HCT116 (cell line): ENCODE data around the gene USH1C. TPM values are rescaled to one million over a fixed set of nuclear protein-coding genes. Genes with fewer than 3 reads are reported as not detected.

ENCODE experiments used
- ATAC-seq: fragments of 200-7000 bp; cut with Tn5 transposase; 2 replicates; pipeline ENCODE4 v1.9.1; 2020; ENCODE audit warnings: mild to moderate bottlenecking, moderate library complexity
- BruUV-seq: library from RNA; stranded (reverse); fragments of 400-500 nt; replicated peaks from 2 replicates; lab custom pipeline; 2021; lab: Mats Ljungman, UMichigan
- CTCF ChIA-PET: fragments of 300-600 bp; sonication (Branson Sonifier 250); formaldehyde crosslinking; loops from one replicate; lab custom pipeline; 2021; ENCODE audit warnings: antibody characterized with exemption; lab: Charles Lee
- POLR2A ChIA-PET: fragments of 300-600, 350-600 bp; sonication (Branson Sonifier 250); formaldehyde crosslinking; loops from one replicate; lab custom pipeline; 2021; ENCODE audit warnings: antibody characterized with exemption; lab: Charles Lee
- RAD21 ChIA-PET, 2 experiments: fragments of 300-600 bp; sonication (Branson Sonifier 250); formaldehyde crosslinking; loops; one replicate each; lab custom pipeline; 2023; ENCODE audit warnings: low total read pairs in 2 of 2; ENCODE audit not compliant: uncharacterized antibody in 2 of 2, unreplicated experiment in 2 of 2, low non-redundant PET in 1 of 2; lab: Charles Lee
- DNase-seq: peaks from one replicate; pipeline ENCODE4 v3.0.0-alpha.2; 2010; ENCODE audit warnings: low read depth, low spot score
- H2AFZ ChIP-seq: fragments of 200-600 bp; shearing (Covaris generic), sonication (generic); 2 replicates; pipeline ENCODE4 v1.6.1; 2017; ENCODE audit warnings: low read depth, mixed run types, mixed read lengths, antibody characterized with exemption, low read length; ENCODE audit not compliant: poor library complexity, severe bottlenecking
- H3K27ac ChIP-seq: 2 replicates; pipeline ENCODE4 v1.5.1; 2012; ENCODE audit warnings: low read depth, low read length
- H3K27me3 ChIP-seq: fragments of 200-600 bp; sonication (generic); 2 replicates; pipeline ENCODE4 v1.6.1; 2016; ENCODE audit warnings: mixed run types, low read length, mixed read lengths; ENCODE audit not compliant: insufficient read depth
- H3K36me3 ChIP-seq, 2 experiments: fragments of 200-500 bp in 1 of 2; fragments of 200-600 bp in 1 of 2; sonication (Bioruptor generic) in 1 of 2; sonication (generic) in 1 of 2; 2 replicates each; pipeline versions ENCODE4 v1.5.1 to v1.6.1; 2014 to 2016; ENCODE audit warnings: low read length in 2 of 2, inconsistent platforms in 1 of 2, mixed read lengths in 1 of 2, mixed run types in 1 of 2; ENCODE audit not compliant: insufficient read depth in 2 of 2, control insufficient read depth in 1 of 2
- H3K4me1 ChIP-seq, 2 experiments: fragments of 200-600 bp in 1 of 2; sonication (generic) in 1 of 2; 2 replicates each; pipeline versions ENCODE4 v1.5.1 to v1.6.1; 2012 to 2017; ENCODE audit warnings: low read length in 2 of 2, inconsistent platforms in 1 of 2, mild to moderate bottlenecking in 1 of 2, mixed read lengths in 1 of 2, mixed run types in 1 of 2, moderate library complexity in 1 of 2; ENCODE audit not compliant: insufficient read depth in 2 of 2, control insufficient read depth in 1 of 2
- H3K4me2 ChIP-seq: fragments of 200-600 bp; sonication (generic); 2 replicates; pipeline ENCODE4 v1.6.1; 2017; ENCODE audit warnings: mixed run types, low read length, mixed read lengths
- H3K4me3 ChIP-seq, 2 experiments: fragments of 200-600 bp in 1 of 2; sonication (generic) in 1 of 2; replicated peaks in 1 of 2; 2 replicates each; pipeline ENCODE4 v1.5.1; 2011 to 2016; ENCODE audit warnings: low read length in 2 of 2, control low read depth in 1 of 2, low read depth in 1 of 2, mild to moderate bottlenecking in 1 of 2, mixed read lengths in 1 of 2, mixed run types in 1 of 2
- H3K79me2 ChIP-seq: fragments of 200-600 bp; sonication (generic); 2 replicates; pipeline ENCODE4 v1.6.1; 2017; ENCODE audit warnings: mild to moderate bottlenecking, mixed run types, low read length, moderate library complexity, mixed read lengths; ENCODE audit not compliant: insufficient read depth
- H3K9ac ChIP-seq: fragments of 200-600 bp; sonication (generic); 2 replicates; pipeline ENCODE4 v1.6.1; 2016; ENCODE audit warnings: low read length, mixed read lengths
- H3K9me2 ChIP-seq: fragments of 200-600 bp; sonication (generic), shearing (Covaris generic); 2 replicates; pipeline ENCODE4 v1.6.1; 2017; ENCODE audit warnings: mixed run types, mild to moderate bottlenecking, moderate library complexity; ENCODE audit not compliant: insufficient read depth
- H3K9me3 ChIP-seq, 2 experiments: fragments of 200-500 bp in 1 of 2; fragments of 200-600 bp in 1 of 2; sonication (Bioruptor generic) in 1 of 2; sonication (generic) in 1 of 2; 2 replicates each; pipeline ENCODE4 v1.6.1; 2014 to 2017; ENCODE audit warnings: low read length in 2 of 2, mixed read lengths in 2 of 2, inconsistent platforms in 1 of 2, low read depth in 1 of 2, mild to moderate bottlenecking in 1 of 2, mixed run types in 1 of 2, moderate library complexity in 1 of 2; ENCODE audit not compliant: control insufficient read depth in 1 of 2, insufficient read depth in 1 of 2
- H4K20me1 ChIP-seq: fragments of 200-600 bp; sonication (generic), shearing (Covaris generic); 2 replicates; pipeline ENCODE4 v1.6.1; 2017; ENCODE audit warnings: mixed run types, mild to moderate bottlenecking, moderate library complexity; ENCODE audit not compliant: insufficient read depth
- CEBPB ChIP-seq: IDR thresholded peaks from 2 replicates; pipeline ENCODE4 v1.6.1; 2012; ENCODE audit warnings: low read depth
- EGR1 ChIP-seq: IDR thresholded peaks from 2 replicates; pipeline ENCODE4 v1.6.1; 2012; ENCODE audit warnings: low read depth
- ELF1 ChIP-seq: IDR thresholded peaks from 2 replicates; pipeline ENCODE4 v1.6.1; 2012; ENCODE audit warnings: low read depth, borderline replicate concordance
- EZH2phosphoT487 ChIP-seq: fragments of 200-600 bp; IDR thresholded peaks from 2 replicates; pipeline ENCODE4 v1.6.1; 2018; ENCODE audit warnings: antibody characterized with exemption, borderline replicate concordance
- FOSL1 ChIP-seq: IDR thresholded peaks from 2 replicates; pipeline ENCODE4 v1.6.1; 2012; ENCODE audit warnings: low read depth
- POLR2A ChIP-seq: IDR thresholded peaks from 2 replicates; pipeline ENCODE4 v1.7.0; 2011; ENCODE audit warnings: borderline replicate concordance; ENCODE audit not compliant: insufficient read depth, insufficient read length; ENCODE audit errors: extremely low read depth
- POLR2AphosphoS5 ChIP-seq: IDR thresholded peaks from 2 replicates; pipeline ENCODE4 v1.6.1; 2011; ENCODE audit warnings: mild to moderate bottlenecking, low read depth, low read length, moderate library complexity
- RAD21 ChIP-seq: IDR thresholded peaks from 2 replicates; pipeline ENCODE4 v1.6.1; 2012; ENCODE audit warnings: low read depth, mild to moderate bottlenecking
- SIN3A ChIP-seq: IDR thresholded peaks from 2 replicates; pipeline ENCODE4 v1.6.1; 2012; ENCODE audit warnings: low read depth
- SP1 ChIP-seq: IDR thresholded peaks from 2 replicates; pipeline ENCODE4 v1.6.1; 2012; ENCODE audit warnings: low read depth
- SRF ChIP-seq: IDR thresholded peaks from 2 replicates; pipeline ENCODE4 v1.6.1; 2012; ENCODE audit warnings: low read depth
- YY1 ChIP-seq: IDR thresholded peaks from 2 replicates; pipeline ENCODE4 v1.6.1; 2011; ENCODE audit warnings: low read length, low read depth, moderate library complexity, mild to moderate bottlenecking; ENCODE audit not compliant: insufficient replicate concordance; ENCODE audit errors: extremely low read depth
- ZNF274 ChIP-seq: fragments of 200-500 bp; sonication (Bioruptor generic); IDR thresholded peaks from 2 replicates; pipeline ENCODE4 v1.6.1; 2014; ENCODE audit warnings: mild to moderate bottlenecking, low read depth, low read length, inconsistent platforms
- intact Hi-C: fragments of 100-400 bp; cut with micrococcal nuclease; formaldehyde crosslinking; loops from 2 replicates; pipeline ENCODE4 v1.10.0; 2022
- total RNA-seq: library from RNA; stranded (reverse); gene quantifications from one replicate; pipeline ENCODE4 v1.2.1, GENCODE V29; 2021; ENCODE audit not compliant: unreplicated experiment
- TF ChIP-seq, protein P1 (sequence below): IDR thresholded peaks from 2 replicates; pipeline ENCODE4 v1.6.1; 2012
- TF ChIP-seq, protein P2 (sequence below), 3 experiments: fragments of 200-600 bp in 1 of 3; sonication (generic) in 1 of 3; IDR thresholded peaks in 2 of 3; conservative IDR thresholded peaks in 1 of 3; 2 replicates each; pipeline ENCODE4 v1.5.1; 2012 to 2017; ENCODE audit warnings: low read depth in 2 of 3, low read length in 2 of 3, antibody characterized with exemption in 1 of 3, borderline replicate concordance in 1 of 3, control low read depth in 1 of 3, mild to moderate bottlenecking in 1 of 3, mixed read lengths in 1 of 3, mixed run types in 1 of 3, moderate library complexity in 1 of 3; ENCODE audit not compliant: insufficient read depth in 1 of 3

The USH1C gene
- total RNA-seq, 1 experiment from 2014 or later = 13.4 TPM

DNA sequence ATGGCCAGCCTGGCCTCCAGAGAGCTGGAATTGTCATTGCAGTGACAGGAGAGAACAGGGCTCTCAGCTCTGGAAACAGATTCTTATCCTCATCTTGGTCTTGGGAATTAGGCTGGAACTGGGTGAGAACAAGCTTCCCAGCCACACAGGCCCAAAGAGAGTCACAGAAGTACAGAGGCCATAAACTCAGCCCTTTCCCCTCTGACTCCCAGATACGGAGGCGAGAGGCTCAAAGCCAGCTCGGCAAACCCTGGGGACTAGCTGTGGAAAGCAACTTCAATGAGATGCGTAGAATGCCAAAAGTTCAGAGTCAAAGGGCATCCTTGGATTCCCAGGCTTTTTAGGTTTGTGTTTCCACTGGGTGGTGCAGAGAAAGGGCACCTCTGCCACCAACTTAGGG lies 53.3 kb downstream of the USH1C start:
- BruUV-seq = no TSS peak
- no peak overlapping the region for H3K4me2 ChIP-seq
- H3K9me2 ChIP-seq = no peaks in the 10 kb centered on the region
- intact Hi-C loops = no loop called here
- no peaks in the 10 kb centered on the region for H4K20me1 ChIP-seq
- H3K4me3 ChIP-seq = no peak overlapping the region
- H3K27ac ChIP-seq = no peak overlapping the region
- no peaks in the 10 kb centered on the region for H3K27me3 ChIP-seq
- no peak for ATAC-seq
- peaks cover 0 to 5% of the 10 kb centered on the region in 2 experiments; a peak in 1 of 4 replicates for H3K4me1 ChIP-seq
- no peaks in the 10 kb centered on the region for H3K36me3 ChIP-seq
- RAD21 ChIA-PET = no interaction called here
- TF ChIP-seq SRF (no peak), EGR1 (no peak), SIN3A (no peak), ELF1 (no peak), SP1 (no peak), FOSL1 (no peak), POLR2AphosphoS5 (no peak), CEBPB (no peak), RAD21 (no peak), EZH2phosphoT487 (no peak), ZNF274 (no peak), YY1 (no peak), POLR2A (no peak)
- TF ChIP-seq, protein P1, sequence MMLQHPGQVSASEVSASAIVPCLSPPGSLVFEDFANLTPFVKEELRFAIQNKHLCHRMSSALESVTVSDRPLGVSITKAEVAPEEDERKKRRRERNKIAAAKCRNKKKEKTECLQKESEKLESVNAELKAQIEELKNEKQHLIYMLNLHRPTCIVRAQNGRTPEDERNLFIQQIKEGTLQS = no peak
- TF ChIP-seq, protein P2, sequence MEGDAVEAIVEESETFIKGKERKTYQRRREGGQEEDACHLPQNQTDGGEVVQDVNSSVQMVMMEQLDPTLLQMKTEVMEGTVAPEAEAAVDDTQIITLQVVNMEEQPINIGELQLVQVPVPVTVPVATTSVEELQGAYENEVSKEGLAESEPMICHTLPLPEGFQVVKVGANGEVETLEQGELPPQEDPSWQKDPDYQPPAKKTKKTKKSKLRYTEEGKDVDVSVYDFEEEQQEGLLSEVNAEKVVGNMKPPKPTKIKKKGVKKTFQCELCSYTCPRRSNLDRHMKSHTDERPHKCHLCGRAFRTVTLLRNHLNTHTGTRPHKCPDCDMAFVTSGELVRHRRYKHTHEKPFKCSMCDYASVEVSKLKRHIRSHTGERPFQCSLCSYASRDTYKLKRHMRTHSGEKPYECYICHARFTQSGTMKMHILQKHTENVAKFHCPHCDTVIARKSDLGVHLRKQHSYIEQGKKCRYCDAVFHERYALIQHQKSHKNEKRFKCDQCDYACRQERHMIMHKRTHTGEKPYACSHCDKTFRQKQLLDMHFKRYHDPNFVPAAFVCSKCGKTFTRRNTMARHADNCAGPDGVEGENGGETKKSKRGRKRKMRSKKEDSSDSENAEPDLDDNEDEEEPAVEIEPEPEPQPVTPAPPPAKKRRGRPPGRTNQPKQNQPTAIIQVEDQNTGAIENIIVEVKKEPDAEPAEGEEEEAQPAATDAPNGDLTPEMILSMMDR (IDR thresholded peaks at IDR 0.05 in 2 of 3, conservative IDR thresholded peaks at IDR 0.05 in 1 of 3; ENCODE audit: borderline replicate concordance in 1 of 3, insufficient read depth in 1 of 3, low read depth in 2 of 3, low read length in 2 of 3) = no peak
- POLR2A ChIA-PET = no interaction called here
- H3K9me3 ChIP-seq = no peaks in the 10 kb centered on the region
- DNase-seq = no peak
- no peak overlapping the region for H2AFZ ChIP-seq
- H3K79me2 ChIP-seq = no peaks in the 10 kb centered on the region
- CTCF ChIA-PET = interaction anchor here (0.7 to 0.8 kb wide), 2 partner anchors 107 to 264 kb away, joined by 3 read pairs; no protein-coding TSS in a partner anchor
- H3K9ac ChIP-seq = no peak overlapping the region
